Skeletal muscle tissue (tissue), 4 donors: ENCODE results near the gene PSD. TPM values are rescaled to one million over a fixed set of nuclear protein-coding genes. Genes with fewer than 3 reads are reported as not detected.

Source experiments
- H3K27ac ChIP-seq: one replicate; pipeline ENCODE4 v1.7.0; 2013; ENCODE audit warnings: mild to moderate bottlenecking, low read depth, low read length, inconsistent platforms
- H3K27me3 ChIP-seq, 3 donors: one replicate each; pipeline ENCODE4 v1.7.0; 2013; ENCODE audit warnings: low read length in 3 of 3; ENCODE audit not compliant: control insufficient read depth in 3 of 3, insufficient read depth in 3 of 3
- H3K36me3 ChIP-seq, 3 donors: one replicate each; pipeline ENCODE4 v1.7.0; 2013; ENCODE audit warnings: low read length in 3 of 3; ENCODE audit not compliant: control insufficient read depth in 3 of 3, insufficient read depth in 3 of 3
- H3K4me1 ChIP-seq, 3 donors: one replicate each; pipeline ENCODE4 v1.7.0; 2013; ENCODE audit warnings: low read length in 3 of 3, mild to moderate bottlenecking in 3 of 3; ENCODE audit not compliant: control insufficient read depth in 3 of 3, insufficient read depth in 3 of 3
- H3K4me3 ChIP-seq, 3 donors: one replicate each; pipeline ENCODE4 v1.7.0; 2013; ENCODE audit warnings: low read length in 3 of 3
- H3K9ac ChIP-seq, 3 donors: one replicate each; pipeline ENCODE4 v1.7.0; 2013; ENCODE audit warnings: low read length in 3 of 3, mild to moderate bottlenecking in 3 of 3, moderate library complexity in 2 of 3, low read depth in 1 of 3
- H3K9me3 ChIP-seq, 3 donors: one replicate each; pipeline ENCODE4 v1.7.0; 2013; ENCODE audit warnings: low read length in 3 of 3; ENCODE audit not compliant: control insufficient read depth in 3 of 3
- total RNA-seq: library from RNA; depleted of rRNA; stranded (reverse); fragments of >200 nt; gene quantifications from one replicate; pipeline ENCODE4 v1.2.3, GENCODE V29; 2014
- donor health status: Osteomylitis.

Gene PSD
- total RNA-seq, 1 donor from 2014 or later, result 3.7 TPM

GRCh38 chr10:102400598-102401341 is 17.8 kb downstream of the PSD start:
- H3K27me3 ChIP-seq, result no peaks in the 10 kb centered on the region
- no peak overlapping the region for H3K4me3 ChIP-seq
- no peak overlapping the region for H3K9ac ChIP-seq
- H3K4me1 ChIP-seq, result peaks cover 17 to 36% (median 23%) of the 10 kb centered on the region in 3 donors
- H3K9me3 ChIP-seq, result no peaks in the 10 kb centered on the region
- peaks cover 23 to 31% (median 25%) of the 10 kb centered on the region in 3 donors for H3K36me3 ChIP-seq
- no peak overlapping the region for H3K27ac ChIP-seq

- Histone ChIP-seq H3K9ac (peak overlapping the region; percentile 57 to 85 (median 78)), H3K27ac (peak overlapping the region; percentile 84), H3K27me3 (no peaks in the 10 kb centered on the region), H3K36me3 (peaks cover 23 to 31% (median 25%) of the 10 kb centered on the region in 3 donors), H3K4me3 (peak overlapping the region in 2 of 3 donors; percentile 69 to 72), H3K4me1 (peaks cover 17 to 36% (median 23%) of the 10 kb centered on the region in 3 donors), H3K9me3 (no peaks in the 10 kb centered on the region)
Observed at GRCh38 chr10:102400076-102400475, 18.5 kb downstream of the PSD start.

DNA sequence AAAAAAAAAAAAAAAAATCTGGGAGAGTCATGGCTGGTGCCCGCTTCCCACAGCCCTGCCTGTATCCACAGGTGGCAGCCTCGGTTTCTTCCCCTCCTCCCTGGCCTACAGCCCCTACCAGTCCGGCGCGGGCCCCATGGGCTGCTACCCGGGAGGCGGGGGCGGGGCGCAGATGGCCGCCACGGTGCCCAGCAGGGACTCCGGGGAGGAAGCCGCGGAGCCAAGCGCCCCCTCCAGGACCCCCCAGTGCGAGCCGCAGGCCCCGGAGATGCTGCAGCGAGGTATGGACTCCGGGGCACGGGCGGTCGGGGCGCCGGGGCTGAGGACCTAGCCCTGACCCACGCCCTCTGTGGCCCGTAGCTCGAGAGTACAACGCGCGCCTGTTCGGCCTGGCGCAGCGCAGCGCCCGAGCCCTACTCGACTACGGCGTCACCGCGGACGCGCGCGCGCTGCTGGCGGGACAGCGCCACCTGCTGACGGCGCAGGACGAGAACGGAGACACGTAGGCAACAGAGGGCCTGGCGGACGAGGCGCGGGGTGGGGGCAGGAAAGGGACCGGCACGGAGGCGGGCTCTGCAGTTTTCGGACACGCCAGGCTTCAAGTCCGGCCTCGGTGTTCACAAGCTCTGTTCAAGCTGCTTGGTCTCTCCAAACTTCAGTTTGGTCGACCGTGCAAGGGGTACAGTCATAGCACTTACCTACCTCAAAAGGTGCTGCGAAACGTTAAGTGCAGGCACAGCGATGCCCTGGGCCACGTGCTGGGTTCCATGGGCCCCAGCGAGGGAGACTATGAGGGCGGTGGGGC is 19.2 kb downstream of the PSD start:
- Histone ChIP-seq H3K36me3 (peaks cover 23 to 31% (median 25%) of the 10 kb centered on the region in 3 donors), H3K4me3 (peak overlapping the region; percentile 60 to 72 (median 69)), H3K27me3 (no peaks in the 10 kb centered on the region), H3K9me3 (no peaks in the 10 kb centered on the region), H3K9ac (peak overlapping the region; percentile 68 to 85 (median 78)), H3K27ac (peak overlapping the region; percentile 84), H3K4me1 (peaks cover 21 to 40% (median 27%) of the 10 kb centered on the region in 3 donors)

GRCh38 chr10:102398172-102399020 is 20.2 kb downstream of the PSD start:
- Histone ChIP-seq H3K27ac (peak overlapping the region; percentile 84), H3K4me3 (peak overlapping the region in 1 of 3 donors; percentile 69), H3K36me3 (peaks cover 23 to 31% (median 25%) of the 10 kb centered on the region in 3 donors), H3K9ac (peak overlapping the region in 2 of 3 donors; percentile 78 to 85), H3K9me3 (no peaks in the 10 kb centered on the region), H3K4me1 (peaks cover 26 to 40% (median 32%) of the 10 kb centered on the region in 3 donors), H3K27me3 (no peaks in the 10 kb centered on the region)

DNA sequence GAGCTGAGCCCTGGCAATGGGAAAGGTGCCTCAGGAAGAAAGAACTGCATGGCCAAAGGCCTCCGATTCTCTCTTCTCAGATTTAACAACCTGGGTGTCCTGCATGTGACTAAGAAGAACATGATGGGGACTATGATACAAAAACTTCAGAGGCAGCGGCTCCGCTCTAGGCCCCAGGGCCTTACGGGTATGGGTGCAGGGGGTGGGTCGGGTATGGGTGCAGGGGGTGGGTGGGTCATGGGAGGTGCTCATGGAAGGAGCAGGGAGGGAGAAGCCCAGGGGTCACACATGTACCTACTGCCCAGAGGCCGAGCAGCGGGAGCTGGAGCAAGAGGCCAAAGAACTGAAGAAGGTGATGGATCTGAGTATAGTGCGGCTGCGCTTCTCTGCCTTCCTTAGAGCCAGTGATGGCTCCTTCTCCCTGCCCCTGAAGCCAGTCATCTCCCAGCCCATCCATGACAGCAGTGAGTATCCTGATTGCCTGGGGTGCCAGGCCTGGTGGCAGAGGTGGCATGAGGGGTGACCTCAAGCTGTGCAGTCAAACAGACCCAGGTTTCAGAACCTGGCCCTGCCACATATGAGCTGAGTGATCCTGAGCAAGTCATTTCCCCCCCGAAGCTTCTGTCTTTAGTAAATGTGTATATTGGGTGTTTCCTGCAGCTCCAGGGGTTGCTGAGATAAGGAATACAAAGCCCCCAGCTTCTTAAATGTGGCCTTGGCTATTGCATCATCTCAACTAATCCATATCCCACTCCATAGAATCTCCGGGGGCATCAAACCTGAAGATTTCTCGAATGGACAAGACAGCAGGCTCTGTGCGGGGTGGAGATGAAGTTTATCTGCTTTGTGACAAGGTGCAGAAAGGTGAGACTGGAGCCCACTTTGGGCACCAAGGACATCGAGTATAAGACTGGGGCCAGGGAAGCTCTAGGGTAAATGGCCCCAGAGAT is 21.1 kb downstream of the PSD start:
- Histone ChIP-seq H3K27me3 (no peaks in the 10 kb centered on the region), H3K9ac (no peak overlapping the region), H3K9me3 (no peaks in the 10 kb centered on the region), H3K27ac (no peak overlapping the region), H3K4me3 (no peak overlapping the region), H3K36me3 (peaks cover 23 to 31% (median 25%) of the 10 kb centered on the region in 3 donors), H3K4me1 (peaks cover 26 to 44% (median 33%) of the 10 kb centered on the region in 3 donors)

- Histone ChIP-seq H3K9me3 (no peaks in the 10 kb centered on the region), H3K36me3 (peaks cover 21 to 27% (median 23%) of the 10 kb centered on the region in 3 donors), H3K4me3 (peak overlapping the region; percentile 75 to 98 (median 94)), H3K4me1 (peaks cover 26 to 44% (median 33%) of the 10 kb centered on the region in 3 donors), H3K9ac (peak overlapping the region; percentile 76 to 82 (median 79)), H3K27ac (peak overlapping the region; percentile 97), H3K27me3 (no peaks in the 10 kb centered on the region)
Observed at GRCh38 chr10:102396730-102397151, 21.8 kb downstream of the PSD start.

GRCh38 chr10:102396317-102396650 is 22.3 kb downstream of the PSD start:
- H3K4me1 ChIP-seq, result peaks cover 26 to 44% (median 33%) of the 10 kb centered on the region in 3 donors
- no peaks in the 10 kb centered on the region for H3K27me3 ChIP-seq
- H3K9me3 ChIP-seq, result no peaks in the 10 kb centered on the region
- peak overlapping the region; percentile 75 to 98 (median 94) for H3K4me3 ChIP-seq
- H3K27ac ChIP-seq, result peak overlapping the region; percentile 97
- H3K36me3 ChIP-seq, result peaks cover 18 to 22% (median 18%) of the 10 kb centered on the region in 3 donors
- peak overlapping the region; percentile 76 to 82 (median 79) for H3K9ac ChIP-seq

DNA sequence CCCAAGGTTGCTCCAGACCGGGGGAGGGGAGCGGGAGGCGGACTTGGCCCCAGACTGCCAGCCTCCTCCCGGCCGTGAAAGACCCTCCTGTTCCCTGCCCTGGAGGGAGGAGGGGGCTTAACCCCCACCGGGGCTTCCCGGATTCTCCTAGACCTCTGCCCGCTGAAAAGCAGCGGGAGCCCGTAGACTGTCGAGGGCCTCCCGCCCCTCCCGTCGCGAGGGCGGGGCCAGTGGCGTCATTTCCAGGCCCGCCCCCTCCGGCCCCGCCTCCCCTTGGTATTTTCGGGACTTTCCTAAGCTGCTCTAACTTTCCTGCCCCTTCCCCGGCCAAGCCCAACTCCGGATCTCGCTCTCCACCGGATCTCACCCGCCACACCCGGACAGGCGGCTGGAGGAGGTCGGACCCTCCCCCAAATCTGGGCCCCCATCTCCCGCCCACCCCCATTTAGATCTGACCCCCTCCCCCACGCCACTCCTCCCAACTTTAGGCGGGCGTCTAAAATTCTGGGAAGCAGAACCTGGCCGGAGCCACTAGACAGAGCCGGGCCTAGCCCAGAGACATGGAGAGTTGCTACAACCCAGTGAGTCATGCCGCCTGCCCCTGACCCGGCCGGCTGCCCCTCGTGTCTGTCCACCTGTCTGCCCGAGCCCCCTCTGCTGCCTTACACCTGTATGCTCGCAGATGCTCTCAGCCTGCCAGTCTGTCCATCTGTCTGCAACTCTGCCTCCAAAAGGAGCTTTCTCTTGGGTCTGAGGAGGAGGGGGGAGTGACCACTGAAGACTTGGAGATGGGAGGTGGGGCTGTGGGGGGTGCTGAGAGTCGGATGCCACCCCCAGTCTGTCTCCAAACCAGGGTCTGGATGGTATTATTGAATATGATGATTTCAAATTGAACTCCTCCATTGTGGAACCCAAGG is 22.9 kb downstream of the PSD start, which contains the start of gene NFKB2:
TSS of gene NFKB2 (plus strand) at position 306 of the 917 bp plus-strand sequence. CDS start at position 561, 255 bp downstream.
- H3K4me1 ChIP-seq, result peaks cover 26 to 44% (median 33%) of the 10 kb centered on the region in 3 donors

More for the DNA sequence above, 22.9 kb downstream of the PSD start, which contains the start of gene NFKB2:
- H3K36me3 ChIP-seq, result peaks cover 13 to 21% (median 13%) of the 10 kb centered on the region in 3 donors
- peak within 1 kb of the TSS; percentile 97 for H3K27ac ChIP-seq
- peak within 1 kb of the TSS; percentile 82 to 94 (median 83) for H3K9ac ChIP-seq
- H3K9me3 ChIP-seq, result no peaks in the 10 kb centered on the region
- peak within 1 kb of the TSS; percentile 93 to 98 (median 94) for H3K4me3 ChIP-seq
- no peaks in the 10 kb centered on the region for H3K27me3 ChIP-seq
